ENCODE data around the gene ACTN4.

Gene ACTN4

DNA sequence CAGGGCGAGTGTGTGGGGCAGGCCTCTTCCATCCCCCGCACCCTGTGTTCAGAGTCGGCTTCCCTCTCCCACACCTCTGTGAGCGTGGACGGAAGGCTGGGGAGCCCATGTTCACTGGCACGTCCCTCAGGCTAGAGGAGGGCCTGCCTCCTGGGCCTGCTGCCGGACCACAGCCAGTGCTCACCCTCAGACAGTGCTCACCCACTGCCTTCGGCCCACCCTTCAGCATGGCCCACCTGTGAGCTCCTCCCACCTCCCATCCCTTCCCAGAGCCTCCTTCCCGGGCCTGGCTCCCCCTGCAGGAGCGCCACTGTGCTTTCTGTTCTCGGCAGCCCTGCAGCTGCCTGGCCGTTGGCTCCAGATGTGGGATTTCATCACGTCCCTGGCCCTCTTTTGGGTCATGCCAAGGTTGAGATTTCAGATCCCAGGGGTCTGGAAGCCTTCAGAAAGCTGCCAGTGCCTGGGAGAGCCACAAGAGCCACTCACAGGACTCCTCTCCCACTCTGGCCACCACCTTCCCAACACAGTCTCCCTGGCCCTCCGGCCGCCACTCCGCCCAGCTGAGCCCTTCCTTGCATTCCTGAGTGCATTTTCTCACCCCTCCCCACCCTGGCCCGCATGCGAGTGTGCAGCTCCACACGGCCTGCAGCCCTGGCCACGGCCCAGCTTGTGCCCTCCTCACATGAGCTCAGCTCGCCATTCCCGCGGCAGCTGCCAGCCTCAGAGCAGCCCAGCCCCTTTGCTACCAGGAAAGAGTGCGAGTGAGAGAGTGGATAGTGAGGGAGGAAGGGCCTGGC, 71.5 kb downstream of the ACTN4 start:
- no peak overlapping the region for H3K4me2 ChIP-seq (ENCODE audit: insufficient read depth, low read length)
- H4K20me1 ChIP-seq (ENCODE audit: insufficient read depth, low read length), result peaks cover 21% of the 10 kb centered on the region
- ATAC-seq (ENCODE audit: insufficient read depth, low read depth) (no peak), DNase-seq (no peak)
- no peaks in the 10 kb centered on the region for H3K79me2 ChIP-seq (ENCODE audit: insufficient read depth, low read length)
- no peak overlapping the region for H3K9ac ChIP-seq (ENCODE audit: low read depth, low read length)
- no peaks in the 10 kb centered on the region for H3K27me3 ChIP-seq (ENCODE audit: insufficient read depth, low read length, poor library complexity)
- no peak overlapping the region for H3K27ac ChIP-seq (ENCODE audit: low read length)
- H2AFZ ChIP-seq (ENCODE audit: low read depth, low read length), result no peak overlapping the region
- H3K4me1 ChIP-seq (ENCODE audit: insufficient read depth, low read length), result no peaks in the 10 kb centered on the region
- no peaks in the 10 kb centered on the region for H3K9me3 ChIP-seq (ENCODE audit: insufficient read depth, low read length, severe bottlenecking)
- H3K36me3 ChIP-seq (ENCODE audit: insufficient read depth, low read length), result peaks cover 86% of the 10 kb centered on the region
- no peak overlapping the region for H3K4me3 ChIP-seq (ENCODE audit: low read depth in 1 of 2, low read length in 2 of 2)
- TF ChIP-seq EZH2 (IDR thresholded peaks at IDR 0.05; ENCODE audit: borderline replicate concordance, low read depth, low read length, severe bottlenecking), result no peak
- TF ChIP-seq, protein P1, sequence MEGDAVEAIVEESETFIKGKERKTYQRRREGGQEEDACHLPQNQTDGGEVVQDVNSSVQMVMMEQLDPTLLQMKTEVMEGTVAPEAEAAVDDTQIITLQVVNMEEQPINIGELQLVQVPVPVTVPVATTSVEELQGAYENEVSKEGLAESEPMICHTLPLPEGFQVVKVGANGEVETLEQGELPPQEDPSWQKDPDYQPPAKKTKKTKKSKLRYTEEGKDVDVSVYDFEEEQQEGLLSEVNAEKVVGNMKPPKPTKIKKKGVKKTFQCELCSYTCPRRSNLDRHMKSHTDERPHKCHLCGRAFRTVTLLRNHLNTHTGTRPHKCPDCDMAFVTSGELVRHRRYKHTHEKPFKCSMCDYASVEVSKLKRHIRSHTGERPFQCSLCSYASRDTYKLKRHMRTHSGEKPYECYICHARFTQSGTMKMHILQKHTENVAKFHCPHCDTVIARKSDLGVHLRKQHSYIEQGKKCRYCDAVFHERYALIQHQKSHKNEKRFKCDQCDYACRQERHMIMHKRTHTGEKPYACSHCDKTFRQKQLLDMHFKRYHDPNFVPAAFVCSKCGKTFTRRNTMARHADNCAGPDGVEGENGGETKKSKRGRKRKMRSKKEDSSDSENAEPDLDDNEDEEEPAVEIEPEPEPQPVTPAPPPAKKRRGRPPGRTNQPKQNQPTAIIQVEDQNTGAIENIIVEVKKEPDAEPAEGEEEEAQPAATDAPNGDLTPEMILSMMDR (IDR thresholded peaks at IDR 0.05; ENCODE audit: borderline replicate concordance, extremely low read depth, low read length, poor library complexity, severe bottlenecking), result no peak

DNA sequence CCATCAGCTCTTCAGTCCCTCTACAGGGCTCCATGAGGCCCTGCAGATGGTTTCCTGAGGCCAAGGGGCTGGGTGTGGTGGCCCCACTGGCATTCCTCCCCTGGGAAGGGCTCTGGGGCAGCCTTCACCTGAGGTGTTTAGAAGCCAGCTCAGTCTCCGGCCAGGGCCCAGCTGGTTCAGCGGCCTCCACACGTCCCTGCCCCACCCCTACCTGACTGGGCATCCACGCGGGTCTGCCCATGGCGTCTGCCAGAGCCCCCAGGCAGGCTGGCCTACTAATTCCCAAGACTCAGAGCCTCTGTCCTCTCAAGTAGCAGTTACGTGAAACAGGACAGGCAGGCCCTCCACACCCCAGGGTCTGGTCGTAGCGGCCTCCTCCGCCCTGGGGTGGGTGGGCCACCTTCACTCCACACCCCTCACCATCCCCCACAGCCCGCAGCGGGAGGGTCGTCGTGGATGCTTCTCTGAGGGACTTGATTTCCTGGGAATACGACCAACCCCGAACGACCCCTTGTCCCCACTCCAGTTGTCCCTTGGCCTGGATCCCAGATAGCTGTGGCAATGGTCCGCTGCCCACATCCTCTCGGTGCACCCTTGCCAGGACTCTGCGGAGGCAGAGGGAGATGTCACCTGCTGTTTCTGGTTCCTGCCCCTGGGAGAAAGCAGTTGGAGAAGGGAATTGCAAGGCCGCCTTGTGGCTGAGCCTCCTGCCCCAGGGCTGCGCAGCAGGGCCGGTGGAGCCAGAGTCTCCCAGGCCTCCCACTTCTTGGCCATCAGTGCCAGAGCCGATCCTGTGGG, 72.5 kb downstream of the ACTN4 start:
- H3K36me3 ChIP-seq (ENCODE audit: insufficient read depth, low read length), result peaks cover 86% of the 10 kb centered on the region
- no peak for DNase-seq
- ATAC-seq (ENCODE audit: insufficient read depth, low read depth), result no peak

DNA sequence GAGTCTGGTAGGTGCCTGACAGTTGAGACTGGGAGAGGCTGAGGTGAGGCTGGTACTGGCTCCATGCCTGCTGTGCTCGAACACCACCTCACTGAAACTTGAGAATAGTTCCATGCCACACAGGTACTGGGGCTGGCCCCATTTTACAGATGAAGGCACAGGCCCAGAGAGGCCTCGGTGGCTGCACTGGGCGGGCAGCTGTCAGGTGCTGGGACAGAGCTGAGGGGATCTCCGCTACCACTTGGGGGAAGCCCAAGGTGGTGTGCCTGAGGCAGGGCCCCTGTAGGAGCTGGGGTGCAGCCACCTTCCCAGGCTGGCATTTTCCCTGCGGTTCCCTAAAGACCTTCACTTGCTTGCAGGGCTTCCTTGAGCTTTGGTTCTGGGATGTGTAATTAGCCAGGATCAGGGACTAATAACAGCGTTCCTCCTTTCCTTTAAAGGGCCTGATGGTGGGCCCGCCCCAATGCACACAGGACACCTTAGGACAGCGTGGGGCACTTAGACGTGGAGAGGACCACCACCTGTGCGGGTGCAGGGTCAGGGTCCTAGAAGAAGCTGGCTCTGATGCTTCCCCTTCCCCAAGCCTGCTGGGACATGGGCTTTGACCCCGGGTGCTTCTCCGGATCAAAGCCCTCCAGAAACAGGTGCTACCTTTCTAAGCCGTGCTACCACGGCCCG, 73.2 kb downstream of the ACTN4 start:
- DNase-seq (no peak), ATAC-seq (ENCODE audit: insufficient read depth, low read depth) (no peak)
- Histone ChIP-seq H3K4me1 (ENCODE audit: insufficient read depth, low read length) (no peaks in the 10 kb centered on the region), H3K4me2 (ENCODE audit: insufficient read depth, low read length) (no peak overlapping the region), H3K9me3 (ENCODE audit: insufficient read depth, low read length, severe bottlenecking) (no peaks in the 10 kb centered on the region), H3K9ac (ENCODE audit: low read depth, low read length) (no peak overlapping the region), H2AFZ (ENCODE audit: low read depth, low read length) (no peak overlapping the region), H3K36me3 (ENCODE audit: insufficient read depth, low read length) (peaks cover 93% of the 10 kb centered on the region), H4K20me1 (ENCODE audit: insufficient read depth, low read length) (peaks cover 24% of the 10 kb centered on the region), H3K27ac (ENCODE audit: low read length) (no peak overlapping the region), H3K4me3 (ENCODE audit: low read depth in 1 of 2, low read length in 2 of 2) (no peak overlapping the region), H3K79me2 (ENCODE audit: insufficient read depth, low read length) (no peaks in the 10 kb centered on the region), H3K27me3 (ENCODE audit: insufficient read depth, low read length, poor library complexity) (no peaks in the 10 kb centered on the region)
- no peak for TF ChIP-seq EZH2 (IDR thresholded peaks at IDR 0.05; ENCODE audit: borderline replicate concordance, low read depth, low read length, severe bottlenecking)
- TF ChIP-seq, protein P1 (IDR thresholded peaks at IDR 0.05; ENCODE audit: borderline replicate concordance, extremely low read depth, low read length, poor library complexity, severe bottlenecking), result no peak

More for the DNA sequence above, 72.5 kb downstream of the ACTN4 start:
- Histone ChIP-seq H3K4me1 (ENCODE audit: insufficient read depth, low read length) (no peaks in the 10 kb centered on the region), H3K9ac (ENCODE audit: low read depth, low read length) (no peak overlapping the region), H3K27ac (ENCODE audit: low read length) (no peak overlapping the region), H2AFZ (ENCODE audit: low read depth, low read length) (no peak overlapping the region), H3K4me2 (ENCODE audit: insufficient read depth, low read length) (no peak overlapping the region), H3K4me3 (ENCODE audit: low read depth in 1 of 2, low read length in 2 of 2) (no peak overlapping the region), H4K20me1 (ENCODE audit: insufficient read depth, low read length) (peaks cover 20% of the 10 kb centered on the region), H3K79me2 (ENCODE audit: insufficient read depth, low read length) (no peaks in the 10 kb centered on the region), H3K27me3 (ENCODE audit: insufficient read depth, low read length, poor library complexity) (no peaks in the 10 kb centered on the region), H3K9me3 (ENCODE audit: insufficient read depth, low read length, severe bottlenecking) (no peaks in the 10 kb centered on the region)
- TF ChIP-seq, protein P1 (IDR thresholded peaks at IDR 0.05; ENCODE audit: borderline replicate concordance, extremely low read depth, low read length, poor library complexity, severe bottlenecking), result no peak
- TF ChIP-seq EZH2 (IDR thresholded peaks at IDR 0.05; ENCODE audit: borderline replicate concordance, low read depth, low read length, severe bottlenecking), result no peak

All from DND-41 (cell line).